Neuronal stem cell (in vitro differentiated cells): Measurements from ENCODE around the gene CYP11A1.

Source experiments
- DNase-seq: peaks from one replicate; pipeline ENCODE4 v3.0.0-alpha.2; 2013; ENCODE audit warnings: low spot score
- H2AFZ ChIP-seq: one replicate; pipeline ENCODE4 v1.6.1; 2013; ENCODE audit warnings: mild to moderate bottlenecking, low read length, inconsistent platforms
- H2AK5ac ChIP-seq: 2 replicates; pipeline ENCODE4 v1.6.1; 2013; ENCODE audit warnings: low read depth, mild to moderate bottlenecking, inconsistent platforms, low read length, moderate library complexity, mixed read lengths
- H2BK120ac ChIP-seq: 2 replicates; pipeline ENCODE4 v1.6.1; 2013; ENCODE audit warnings: low read depth, mild to moderate bottlenecking, inconsistent platforms, low read length, moderate library complexity, mixed read lengths
- H2BK12ac ChIP-seq: one replicate; pipeline ENCODE4 v1.6.1; 2013; ENCODE audit warnings: low read length, inconsistent platforms
- H2BK15ac ChIP-seq: 2 replicates; pipeline ENCODE4 v1.6.1; 2013; ENCODE audit warnings: mild to moderate bottlenecking, low read length, inconsistent platforms, mixed read lengths
- H2BK5ac ChIP-seq: one replicate; pipeline ENCODE4 v1.6.1; 2013; ENCODE audit warnings: inconsistent platforms, mild to moderate bottlenecking, low read length, moderate library complexity
- H3K14ac ChIP-seq: one replicate; pipeline ENCODE4 v1.6.1; 2013; ENCODE audit warnings: low read length, inconsistent platforms
- H3K18ac ChIP-seq: 2 replicates; pipeline ENCODE4 v1.6.1; 2013; ENCODE audit warnings: low read length, inconsistent platforms
- H3K23ac ChIP-seq: 2 replicates; pipeline ENCODE4 v1.6.1; 2013; ENCODE audit warnings: low read depth, mild to moderate bottlenecking, mixed read lengths, low read length, inconsistent platforms; ENCODE audit not compliant: poor library complexity
- H3K27ac ChIP-seq: replicated peaks from 3 replicates; pipeline ENCODE4 v1.5.1; 2013; ENCODE audit warnings: low read length, inconsistent platforms
- H3K27me3 ChIP-seq, 3 experiments: 2 replicates each; pipeline ENCODE4 v1.6.1; 2013; ENCODE audit warnings: low read length in 3 of 3, mild to moderate bottlenecking in 2 of 3, inconsistent platforms in 1 of 3, low read depth in 1 of 3, mixed read lengths in 1 of 3, moderate library complexity in 1 of 3; ENCODE audit not compliant: control insufficient read depth in 3 of 3, insufficient read depth in 3 of 3
- H3K36me3 ChIP-seq, 2 donors: replicated peaks in 1 of 2; 2 replicates each; pipeline ENCODE4 v1.6.1; 2013; ENCODE audit warnings: low read length in 2 of 2; ENCODE audit not compliant: control insufficient read depth in 2 of 2, insufficient read depth in 2 of 2
- H3K4ac ChIP-seq: 2 replicates; pipeline ENCODE4 v1.6.1; 2013; ENCODE audit warnings: inconsistent platforms, mild to moderate bottlenecking, low read length, moderate library complexity
- H3K4me1 ChIP-seq, 2 donors: 1 replicate in 1 of 2; 2 replicates in 1 of 2; pipeline ENCODE4 v1.6.1; 2013; ENCODE audit warnings: low read length in 2 of 2, low read depth in 1 of 2; ENCODE audit not compliant: control insufficient read depth in 2 of 2, insufficient read depth in 1 of 2
- H3K4me2 ChIP-seq: one replicate; pipeline ENCODE4 v1.6.1; 2013; ENCODE audit warnings: mild to moderate bottlenecking, low read length, inconsistent platforms; ENCODE audit not compliant: insufficient read depth, poor library complexity, severe bottlenecking
- H3K4me3 ChIP-seq, 2 donors: 2 replicates each; pipeline ENCODE4 v1.5.1; 2013; ENCODE audit warnings: low read length in 2 of 2, mild to moderate bottlenecking in 2 of 2, inconsistent platforms in 1 of 2, moderate library complexity in 1 of 2
- H3K79me1 ChIP-seq: one replicate; pipeline ENCODE4 v1.6.1; 2013; ENCODE audit warnings: low read depth, mild to moderate bottlenecking, inconsistent platforms, low read length, moderate library complexity
- H3K9ac ChIP-seq: one replicate; pipeline ENCODE4 v1.6.1; 2013; ENCODE audit warnings: mild to moderate bottlenecking, low read depth, low read length, inconsistent platforms; ENCODE audit not compliant: poor library complexity
- H3K9me3 ChIP-seq, 2 donors: replicated peaks in 1 of 2; 2 replicates each; pipeline versions ENCODE3 to v1.6.1; 2013; ENCODE audit warnings: low read length in 2 of 2, mild to moderate bottlenecking in 2 of 2, inconsistent platforms in 1 of 2, low read depth in 1 of 2, mixed read lengths in 1 of 2, moderate library complexity in 1 of 2; ENCODE audit not compliant: control insufficient read depth in 2 of 2, insufficient read depth in 1 of 2
- H4K8ac ChIP-seq: one replicate; pipeline ENCODE4 v1.6.1; 2013; ENCODE audit warnings: low read depth, mild to moderate bottlenecking, inconsistent platforms, low read length, moderate library complexity
- H4K91ac ChIP-seq: one replicate; pipeline ENCODE4 v1.6.1; 2013; ENCODE audit warnings: low read length, low read depth, mild to moderate bottlenecking, inconsistent platforms; ENCODE audit not compliant: poor library complexity
- WGBS, 2 donors: extraction: QIAGEN DNeasy Blood & Tissue Kit; methylation state at CpG; one replicate each; pipeline ENCODE4 v1.1.7; 2013; ENCODE audit warnings: missing lambda C conversion rate in 2 of 2, mixed read lengths in 1 of 2; ENCODE audit not compliant: insufficient read length in 2 of 2, insufficient replicate concordance in 1 of 2; ENCODE audit errors: extremely low coverage in 2 of 2; 5-methylcytosine and 5-hydroxymethylcytosine counted together

Gene CYP11A1

GRCh38 chr15:74374648-74375302 lies 7.3 kb upstream of the CYP11A1 start:
- peaks cover 2 to 11% of the 10 kb centered on the region in 2 donors for H3K4me1 ChIP-seq
- no peaks in the 10 kb centered on the region for H3K9me3 ChIP-seq
- H2BK120ac ChIP-seq, result no peak overlapping the region
- no peak overlapping the region for H3K9ac ChIP-seq
- peak overlapping the region; percentile 97 for H3K4me2 ChIP-seq
- peaks cover 0 to 67% (median 7%) of the 10 kb centered on the region in 3 experiments for H3K27me3 ChIP-seq
- H2AFZ ChIP-seq, result peak overlapping the region; percentile 99
- no peak overlapping the region for H2BK5ac ChIP-seq
- peak overlapping the region; percentile 52 to 70 for H3K4me3 ChIP-seq
- no CpG with 5 or more reads among the region's 11 CpGs for WGBS, 2 donors
- no peaks in the 10 kb centered on the region for H3K79me1 ChIP-seq
- no peak overlapping the region for H3K27ac ChIP-seq
- no peak overlapping the region for H4K8ac ChIP-seq
- H3K4ac ChIP-seq, result no peak overlapping the region
- H2AK5ac ChIP-seq, result no peak overlapping the region
- peak overlapping the region; percentile 26 for H2BK15ac ChIP-seq
- H3K14ac ChIP-seq, result no peak overlapping the region
- no peak for DNase-seq
- no peak overlapping the region for H2BK12ac ChIP-seq
- H4K91ac ChIP-seq, result no peak overlapping the region
- H3K23ac ChIP-seq, result peak overlapping the region; percentile 78
- H3K36me3 ChIP-seq, result no peaks in the 10 kb centered on the region
- peak overlapping the region; percentile 75 for H3K18ac ChIP-seq

GRCh38 chr15:74373731-74374647 lies 6.5 kb upstream of the CYP11A1 start:
- Histone ChIP-seq H3K4me3 (peak overlapping the region; percentile 52 to 83), H3K36me3 (no peaks in the 10 kb centered on the region), H3K27me3 (peaks cover 0 to 71% (median 7%) of the 10 kb centered on the region in 3 experiments), H3K79me1 (no peaks in the 10 kb centered on the region), H3K4me2 (peak overlapping the region; percentile 97), H2BK120ac (peak overlapping the region; percentile 38), H3K4me1 (peaks cover 2 to 10% of the 10 kb centered on the region in 2 donors), H3K23ac (peak overlapping the region; percentile 78), H3K4ac (no peak overlapping the region), H3K27ac (no peak overlapping the region), H2AFZ (peak overlapping the region; percentile 99), H3K18ac (peak overlapping the region; percentile 95), H4K91ac (no peak overlapping the region), H2BK15ac (peak overlapping the region; percentile 26), H3K14ac (peak overlapping the region; percentile 72), H3K9me3 (no peaks in the 10 kb centered on the region), H2AK5ac (peak overlapping the region; percentile 96), H2BK5ac (no peak overlapping the region), H3K9ac (peak overlapping the region; percentile 90), H2BK12ac (no peak overlapping the region), H4K8ac (no peak overlapping the region)
- WGBS, 2 donors, result no CpG with 5 or more reads among the region's 62 CpGs
- peak; percentile 88 for DNase-seq

- DNase-seq, result no peak
- H2BK12ac ChIP-seq, result peak overlapping the region; percentile 92
- H3K9me3 ChIP-seq, result no peaks in the 10 kb centered on the region
- H2BK120ac ChIP-seq, result no peak overlapping the region
- peak overlapping the region; percentile 99 for H2AFZ ChIP-seq
- H2BK5ac ChIP-seq, result peak overlapping the region; percentile 76
- peak overlapping the region; percentile 77 for H3K23ac ChIP-seq
- H3K4me2 ChIP-seq, result no peak overlapping the region
- no peak overlapping the region for H3K4ac ChIP-seq
- H2BK15ac ChIP-seq, result peak overlapping the region; percentile 19
- no peak overlapping the region for H3K4me3 ChIP-seq
- peak overlapping the region; percentile 11 for H4K91ac ChIP-seq
- no CpG with 5 or more reads among the region's 13 CpGs for WGBS, 2 donors
- H3K27ac ChIP-seq, result no peak overlapping the region
- H3K79me1 ChIP-seq, result no peaks in the 10 kb centered on the region
- H3K36me3 ChIP-seq, result no peaks in the 10 kb centered on the region
- H4K8ac ChIP-seq, result no peak overlapping the region
- peaks cover 2 to 8% of the 10 kb centered on the region in 2 donors for H3K4me1 ChIP-seq
- peaks cover 0 to 73% (median 7%) of the 10 kb centered on the region in 3 experiments for H3K27me3 ChIP-seq
- H3K14ac ChIP-seq, result peak overlapping the region; percentile 75
- peak overlapping the region; percentile 90 for H3K9ac ChIP-seq
- peak overlapping the region; percentile 58 for H3K18ac ChIP-seq
- peak overlapping the region; percentile 96 for H2AK5ac ChIP-seq
These were observed 5.7 kb upstream of the CYP11A1 start for GRCh38 chr15:74373056-74373650.
